ENCODE results near the gene DTX1.
"Not testable (repeated sequence)": the region's sequence is repeated elsewhere in the genome, so short reads cannot be mapped to it uniquely, and the experiment has no call there.

Gene DTX1

GRCh38 chr12:113136990-113137511 is 80.5 kb downstream of the DTX1 start:
- H3K27ac ChIP-seq: no peak overlapping the region
- no peak overlapping the region for H3K9ac ChIP-seq
- no peaks in the 10 kb centered on the region for H3K27me3 ChIP-seq (ENCODE audit: insufficient read depth, low read depth)
- no peak overlapping the region for H2AFZ ChIP-seq (ENCODE audit: low read depth)
- peaks cover 14% of the 10 kb centered on the region for H3K4me1 ChIP-seq (ENCODE audit: low read depth, poor library complexity, severe bottlenecking)
- no peak overlapping the region for H3K4me3 ChIP-seq (IDR thresholded peaks at IDR 0.05; ENCODE audit: insufficient read depth, low read depth, low read length)
- H3K4me2 ChIP-seq: no peak overlapping the region
- H3K79me2 ChIP-seq (ENCODE audit: insufficient read depth, low read depth): no peaks in the 10 kb centered on the region
- no peaks in the 10 kb centered on the region for H4K20me1 ChIP-seq (ENCODE audit: insufficient read depth)
- no peaks in the 10 kb centered on the region for H3K36me3 ChIP-seq (ENCODE audit: insufficient read depth)
- no peak for TF ChIP-seq CTCF (conservative IDR thresholded peaks at IDR 0.05; ENCODE audit: low read depth, low read length)

GRCh38 chr12:113137861-113138783 is 81.6 kb downstream of the DTX1 start:
- Histone ChIP-seq H3K36me3 (ENCODE audit: insufficient read depth) (no peaks in the 10 kb centered on the region), H3K4me3 (IDR thresholded peaks at IDR 0.05; ENCODE audit: insufficient read depth, low read depth, low read length) (no peak overlapping the region), H3K27me3 (ENCODE audit: insufficient read depth, low read depth) (no peaks in the 10 kb centered on the region), H2AFZ (ENCODE audit: low read depth) (no peak overlapping the region), H3K79me2 (ENCODE audit: insufficient read depth, low read depth) (no peaks in the 10 kb centered on the region), H3K27ac (no peak overlapping the region), H3K9ac (no peak overlapping the region), H4K20me1 (ENCODE audit: insufficient read depth) (no peaks in the 10 kb centered on the region), H3K4me2 (no peak overlapping the region), H3K4me1 (ENCODE audit: low read depth, poor library complexity, severe bottlenecking) (peaks cover 14% of the 10 kb centered on the region)
- TF ChIP-seq CTCF (conservative IDR thresholded peaks at IDR 0.05; ENCODE audit: low read depth, low read length): no peak

GRCh38 chr12:113138826-113139225 is 82.3 kb downstream of the DTX1 start:
- H3K9ac ChIP-seq: no peak overlapping the region
- H3K36me3 ChIP-seq (ENCODE audit: insufficient read depth): no peaks in the 10 kb centered on the region
- no peak for TF ChIP-seq CTCF (conservative IDR thresholded peaks at IDR 0.05; ENCODE audit: low read depth, low read length)
- H3K27ac ChIP-seq: no peak overlapping the region
- H3K79me2 ChIP-seq (ENCODE audit: insufficient read depth, low read depth): no peaks in the 10 kb centered on the region
- no peak overlapping the region for H3K4me3 ChIP-seq (IDR thresholded peaks at IDR 0.05; ENCODE audit: insufficient read depth, low read depth, low read length)
- H2AFZ ChIP-seq (ENCODE audit: low read depth): no peak overlapping the region
- H4K20me1 ChIP-seq (ENCODE audit: insufficient read depth): no peaks in the 10 kb centered on the region
- no peak overlapping the region for H3K4me2 ChIP-seq
- H3K4me1 ChIP-seq (ENCODE audit: low read depth, poor library complexity, severe bottlenecking): peaks cover 14% of the 10 kb centered on the region
- H3K27me3 ChIP-seq (ENCODE audit: insufficient read depth, low read depth): no peaks in the 10 kb centered on the region

- no peak overlapping the region for H2AFZ ChIP-seq (ENCODE audit: low read depth)
- H4K20me1 ChIP-seq (ENCODE audit: insufficient read depth): no peaks in the 10 kb centered on the region
- no peak overlapping the region for H3K4me3 ChIP-seq (IDR thresholded peaks at IDR 0.05; ENCODE audit: insufficient read depth, low read depth, low read length)
- H3K36me3 ChIP-seq (ENCODE audit: insufficient read depth): no peaks in the 10 kb centered on the region
- H3K4me1 ChIP-seq (ENCODE audit: low read depth, poor library complexity, severe bottlenecking): peaks cover 9% of the 10 kb centered on the region
- no peaks in the 10 kb centered on the region for H3K27me3 ChIP-seq (ENCODE audit: insufficient read depth, low read depth)
- H3K4me2 ChIP-seq: no peak overlapping the region
- no peak for TF ChIP-seq CTCF (conservative IDR thresholded peaks at IDR 0.05; ENCODE audit: low read depth, low read length)
- no peak overlapping the region for H3K9ac ChIP-seq
- H3K27ac ChIP-seq: no peak overlapping the region
- H3K79me2 ChIP-seq (ENCODE audit: insufficient read depth, low read depth): no peaks in the 10 kb centered on the region
These were observed 84.2 kb downstream of the DTX1 start for GRCh38 chr12:113140706-113141105.

DNA sequence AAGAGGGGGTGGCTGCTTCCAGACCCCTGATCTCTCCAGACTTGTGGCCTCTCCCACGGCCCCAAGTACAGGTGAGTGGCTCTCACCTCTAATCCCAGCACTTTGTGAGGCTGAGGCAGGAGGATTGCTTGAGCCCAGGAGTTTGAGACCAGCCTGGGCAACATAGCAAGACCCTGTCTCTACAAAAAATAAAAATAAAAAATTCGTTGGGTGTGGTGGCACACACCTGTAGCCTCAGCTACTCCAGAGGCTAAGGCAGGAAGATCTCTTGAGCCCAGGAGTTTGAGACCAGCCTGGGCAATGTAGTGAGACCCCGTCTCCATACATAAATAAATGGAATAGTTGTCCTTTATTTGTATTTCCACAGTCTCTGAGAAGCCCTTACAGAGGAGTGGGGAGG is 85.2 kb downstream of the DTX1 start:
- H3K27ac ChIP-seq; H3K27me3 ChIP-seq (ENCODE audit: insufficient read depth, low read depth); H3K4me2 ChIP-seq; H3K4me1 ChIP-seq (ENCODE audit: low read depth, poor library complexity, severe bottlenecking); H2AFZ ChIP-seq (ENCODE audit: low read depth); H3K9ac ChIP-seq; H3K36me3 ChIP-seq (ENCODE audit: insufficient read depth); H4K20me1 ChIP-seq (ENCODE audit: insufficient read depth); H3K4me3 ChIP-seq (IDR thresholded peaks at IDR 0.05; ENCODE audit: insufficient read depth, low read depth, low read length); H3K79me2 ChIP-seq (ENCODE audit: insufficient read depth, low read depth): not testable (repeated sequence)
